ENCODE results near the gene OXER1.

OXER1 gene

DNA sequence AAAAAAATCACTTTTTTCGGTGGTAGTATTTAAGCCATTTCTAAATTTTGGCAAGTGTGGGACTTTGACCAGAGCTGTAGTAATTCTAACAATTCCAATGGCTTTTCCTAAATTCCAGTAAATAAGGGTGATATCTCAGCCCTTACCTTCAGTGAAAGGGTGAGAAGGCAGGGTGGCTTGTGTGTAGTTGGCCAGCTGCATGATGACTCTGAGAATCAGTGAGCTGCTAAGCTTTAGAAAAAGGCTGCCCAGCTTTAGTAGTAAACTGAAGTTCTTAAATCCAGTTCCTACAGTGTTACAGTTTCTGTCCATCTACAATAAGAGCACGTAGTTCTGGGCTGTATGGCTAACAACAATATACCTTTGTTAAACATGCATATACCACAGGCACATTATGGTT, 42.0 kb downstream of the OXER1 start:
- Mint-ChIP-seq H3K4me1 (no peaks in the 10 kb centered on the region), H3K4me3 (no peak overlapping the region), H3K36me3 (peaks cover 14% of the 10 kb centered on the region), H3K9me3 (no peaks in the 10 kb centered on the region), H3K27me3 (no peaks in the 10 kb centered on the region), H3K27ac (no peak overlapping the region)

GRCh38 chr2:42714686-42715085, 49.2 kb downstream of the OXER1 start:
- no peaks in the 10 kb centered on the region for H3K9me3 Mint-ChIP-seq
- H3K27me3 Mint-ChIP-seq, result no peaks in the 10 kb centered on the region
- H3K4me3 Mint-ChIP-seq, result no peak overlapping the region
- H3K4me1 Mint-ChIP-seq, result no peaks in the 10 kb centered on the region
- H3K27ac Mint-ChIP-seq, result no peak overlapping the region
- H3K36me3 Mint-ChIP-seq, result peaks cover 5% of the 10 kb centered on the region

DNA sequence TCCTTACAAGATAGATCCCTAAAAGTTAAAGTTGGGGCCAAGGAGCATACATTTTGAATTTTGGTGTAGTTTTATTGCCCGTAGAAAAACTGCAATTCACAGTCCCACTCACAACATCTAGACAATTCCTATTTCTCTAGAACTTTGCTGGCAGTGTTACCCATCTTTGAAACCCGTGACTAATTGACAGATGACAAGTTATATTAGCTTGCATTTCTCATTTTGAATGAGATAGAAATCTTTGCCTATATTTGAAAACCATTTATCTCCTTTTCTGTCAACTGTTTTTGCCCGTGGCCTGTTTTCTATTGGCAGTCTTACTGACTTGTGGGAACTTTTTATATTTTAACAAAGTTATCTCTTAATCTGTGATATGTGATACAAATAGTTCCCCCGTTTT, 50.0 kb downstream of the OXER1 start:
- Mint-ChIP-seq H3K4me3 (no peak overlapping the region), H3K4me1 (no peaks in the 10 kb centered on the region), H3K9me3 (no peaks in the 10 kb centered on the region), H3K36me3 (peaks cover 8% of the 10 kb centered on the region), H3K27ac (no peak overlapping the region), H3K27me3 (no peaks in the 10 kb centered on the region)

GRCh38 chr2:42712934-42713333, 51.0 kb downstream of the OXER1 start:
- Mint-ChIP-seq H3K27me3 (no peaks in the 10 kb centered on the region), H3K27ac (no peak overlapping the region), H3K4me3 (no peak overlapping the region), H3K9me3 (no peaks in the 10 kb centered on the region), H3K4me1 (no peaks in the 10 kb centered on the region), H3K36me3 (peaks cover 13% of the 10 kb centered on the region)
